ENCODE measurements around the gene ANKRD16. TPM values are rescaled to one million over a fixed set of nuclear protein-coding genes. Genes with fewer than 3 reads are reported as not detected.

Gene ANKRD16
- total and polyA plus RNA-seq, 2 of the 8 experiments (the other 6 are each of a cell fraction or from before 2014, with no cell fraction given), result 8.2 to 12.7 TPM

DNA sequence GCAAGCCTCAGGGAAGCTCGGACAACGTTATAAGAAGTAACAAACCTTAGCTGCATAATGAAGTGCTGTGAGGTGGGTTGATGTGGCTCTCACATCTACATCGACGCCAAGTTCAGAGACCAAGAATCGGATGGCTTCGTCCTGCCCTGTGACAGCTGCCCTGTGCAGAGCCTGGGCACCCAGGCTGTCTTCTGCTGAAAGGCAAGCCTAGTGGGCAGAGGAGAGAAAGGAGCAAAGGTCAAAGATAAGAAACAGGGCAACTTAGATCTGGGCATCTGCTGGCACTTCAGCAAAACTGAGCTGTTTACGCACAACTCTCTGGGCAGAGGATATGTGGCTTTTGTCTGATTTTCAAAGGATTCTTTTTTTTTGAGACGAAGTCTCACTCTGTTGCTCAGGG lies 6.7 kb downstream of the ANKRD16 start:
- WGBS, 2 experiments (ENCODE audit: extremely low coverage in 1 of 2, insufficient coverage in 1 of 2, insufficient read length in 1 of 2, insufficient replicate concordance in 2 of 2, low coverage in 1 of 2, low lambda C conversion rate in 2 of 2, missing lambda C conversion rate in 1 of 2), result 81% methylated on average over 8 of the region's 8 CpGs; no CpG with 5 or more reads in 1 of the 2 experiments
- Histone ChIP-seq H2BK5ac (ENCODE audit: low read depth, low read length) (no peak overlapping the region), H3K23ac (ENCODE audit: insufficient read length) (no peak overlapping the region), H3K9ac (replicated peaks in 1 of 4; ENCODE audit: extremely low read depth in 1 of 4, low read depth in 3 of 4, low read length in 3 of 4) (no peak overlapping the region), H4K5ac (ENCODE audit: insufficient read length, low read depth, low read length) (no peak overlapping the region), H2BK12ac (ENCODE audit: low read depth, low read length) (no peak overlapping the region), H2AFZ (ENCODE audit: low read length) (no peak overlapping the region), H3K9me3 (ENCODE audit: insufficient read depth in 2 of 2, low read depth in 1 of 2, low read length in 1 of 2) (no peaks in the 10 kb centered on the region), H3K79me1 (ENCODE audit: low read depth, low read length) (peaks cover under 1% of the 10 kb centered on the region; the same call in 1 of the 2 replicates), H4K8ac (ENCODE audit: extremely low read depth, insufficient read depth, low read length) (no peak overlapping the region), H3K4me3 (ENCODE audit: extremely low read depth in 1 of 4, insufficient read depth in 2 of 4, low read depth in 3 of 4, low read length in 4 of 4) (no peak overlapping the region), H3K18ac (ENCODE audit: extremely low read depth, low read length) (no peak overlapping the region), H3K14ac (ENCODE audit: insufficient read length) (no peak overlapping the region), H4K20me1 (replicated peaks in 1 of 2; ENCODE audit: control insufficient read depth in 1 of 2, insufficient read depth in 2 of 2, low read length in 2 of 2) (peaks cover 3 to 4% of the 10 kb centered on the region in 2 experiments), H3K4ac (replicated peaks; ENCODE audit: insufficient read length, low read depth, low read length) (no peak overlapping the region), H3K23me2 (ENCODE audit: low read depth, low read length) (no peaks in the 10 kb centered on the region), H3K36me3 (ENCODE audit: control insufficient read depth in 2 of 4, insufficient read depth in 4 of 4, low read length in 3 of 4) (peaks cover 11 to 57% (median 30%) of the 10 kb centered on the region in 4 experiments), H2BK120ac (replicated peaks; ENCODE audit: low read depth, low read length) (no peak overlapping the region), H2BK15ac (ENCODE audit: low read length) (no peak overlapping the region), H3K27me3 (replicated peaks in 1 of 4; ENCODE audit: control insufficient read depth in 3 of 4, extremely low read depth in 1 of 4, insufficient read depth in 3 of 4, low read length in 3 of 4) (no peaks in the 10 kb centered on the region), H3K56ac (replicated peaks; ENCODE audit: insufficient read length, low read depth, low read length) (no peak overlapping the region), H3K4me1 (replicated peaks in 1 of 4; ENCODE audit: control insufficient read depth in 3 of 4, insufficient read depth in 4 of 4, low read length in 3 of 4) (peaks cover 0 to 2% (median 0%) of the 10 kb centered on the region in 4 experiments; a peak in 3 of 7 replicates), H3K27ac (ENCODE audit: low read depth, low read length) (no peak overlapping the region), H4K91ac (replicated peaks; ENCODE audit: insufficient read length, low read length) (no peak overlapping the region), H3K4me2 (ENCODE audit: insufficient read depth in 1 of 2, low read depth in 2 of 2, low read length in 2 of 2) (no peak overlapping the region), H2AK5ac (ENCODE audit: low read depth, low read length) (no peak overlapping the region), H3K79me2 (ENCODE audit: control insufficient read depth in 1 of 2, insufficient read depth in 2 of 2, low read length in 2 of 2) (peaks cover 0 to 4% of the 10 kb centered on the region in 2 experiments; a peak in 1 of 4 replicates), H2BK20ac (ENCODE audit: low read length) (no peak overlapping the region)
- TF ChIP-seq RFX5 (IDR thresholded peaks at IDR 0.05; ENCODE audit: borderline replicate concordance, low read depth, low read length) (no peak), ASH2L (IDR thresholded peaks at IDR 0.05; ENCODE audit: low read length) (no peak), KDM4A (IDR thresholded peaks at IDR 0.05; ENCODE audit: low read depth, low read length, severe bottlenecking) (no peak), SP1 (IDR thresholded peaks at IDR 0.05; ENCODE audit: low read depth, low read length) (no peak), CHD2 (IDR thresholded peaks at IDR 0.05; ENCODE audit: low read length) (no peak), POLR2AphosphoS5 (IDR thresholded peaks at IDR 0.05; ENCODE audit: low read depth, low read length) (no peak)
- ChIA-PET POLR2A (ENCODE audit: partially characterized antibody) (interaction anchor here (1.3 kb wide), 1 partner anchor 69 kb away, joined by 3 read pairs; no protein-coding TSS in a partner anchor), CTCF (ENCODE audit: partially characterized antibody) (interaction anchor here (2.5 kb wide), 1 partner anchor 10 kb away, joined by 16 read pairs; no protein-coding TSS in a partner anchor)
- DNase-seq (ENCODE audit: low read depth in 1 of 2, low spot score in 2 of 2) (no peak), FAIRE-seq (no peak)
